Transverse colon (tissue), 4 donors: ENCODE measurements around the gene ZBTB7C. TPM values are rescaled to one million over a fixed set of nuclear protein-coding genes. Genes with fewer than 3 reads are reported as not detected.

ENCODE experiments used
- DNase-seq: peaks from one replicate; pipeline ENCODE4 v3.0.0-alpha.2; 2019
- H3K27ac ChIP-seq, 4 donors: fragments of 200-600 bp; sonication (generic); 2 replicates each; pipeline ENCODE4 v1.5.1; 2016 to 2018; ENCODE audit warnings: inconsistent platforms in 4 of 4
- H3K27me3 ChIP-seq: fragments of 200-600 bp; sonication (generic); 2 replicates; pipeline ENCODE4 v1.5.1; 2017; ENCODE audit warnings: inconsistent platforms
- H3K36me3 ChIP-seq, 4 donors: fragments of 200-600 bp; sonication (generic); 2 replicates each; pipeline ENCODE4 v1.5.1; 2017 to 2019; ENCODE audit warnings: inconsistent platforms in 4 of 4
- H3K4me1 ChIP-seq, 4 donors: fragments of 200-600 bp; sonication (generic); 2 replicates each; pipeline ENCODE4 v1.5.1; 2017 to 2020; ENCODE audit warnings: inconsistent platforms in 4 of 4
- H3K4me3 ChIP-seq, 4 donors: fragments of 200-600 bp; sonication (generic); 1 replicate in 1 of 4; 2 replicates in 3 of 4; pipeline versions ENCODE4 v1.5.1 to v1.6.1; 2017 to 2019; ENCODE audit warnings: inconsistent platforms in 4 of 4
- H3K9me3 ChIP-seq, 2 donors: fragments of 200-600 bp; sonication (generic); 2 replicates each; pipeline ENCODE4 v1.5.1; 2017 to 2019; ENCODE audit warnings: inconsistent platforms in 2 of 2
- CTCF ChIP-seq, 5 experiments: fragments of 200-600 bp in 3 of 5; fragments of 450-650 bp in 2 of 5; sonication (generic) in 3 of 5; IDR thresholded peaks; 1 replicate in 2 of 5; 2 replicates in 3 of 5; pipeline ENCODE4 v1.5.1; 2016 to 2017; ENCODE audit warnings: antibody characterized with exemption in 5 of 5, inconsistent platforms in 3 of 5, mild to moderate bottlenecking in 2 of 5, moderate library complexity in 1 of 5
- EP300 ChIP-seq: sonication (generic); formaldehyde crosslinking; IDR thresholded peaks from one replicate; pipeline ENCODE4 v1.6.1; 2017; ENCODE audit warnings: antibody characterized with exemption, low read depth
- POLR2A ChIP-seq: fragments of 450-650 bp; IDR thresholded peaks from one replicate; pipeline ENCODE4 v1.6.1; 2016; ENCODE audit warnings: antibody characterized with exemption, mild to moderate bottlenecking, moderate library complexity
- POLR2AphosphoS5 ChIP-seq, 3 donors: sonication (generic); formaldehyde crosslinking; IDR thresholded peaks; one replicate each; pipeline ENCODE4 v1.6.1; 2016; ENCODE audit warnings: antibody characterized with exemption in 3 of 3
- WGBS, 2 donors: methylation state at CpG; one replicate each; pipeline ENCODE4 v1.1.5; 2018; ENCODE audit warnings: low coverage in 1 of 2; 5-methylcytosine and 5-hydroxymethylcytosine counted together
- in situ Hi-C, 4 donors: fragments of 200-750 bp; cut with MboI; loops; one replicate each; pipeline versions ENCODE4 v1.15.0 to v1.15.1; 2017; ENCODE audit warnings: low sequenced_read_pairs in 3 of 4, low pct_ligation_motif_present in 1 of 4, low pct_unique_long_range_greater_than_20kb in 1 of 4
- intact Hi-C: fragments of 100-400 bp; cut with DNase I; formaldehyde crosslinking; loops from one replicate; pipeline ENCODE4 v1.15.1; 2023; ENCODE audit warnings: low total_unique reads
- total RNA-seq, 4 donors: library from RNA; depleted of rRNA; stranded (reverse); fragments of >200 nt; gene quantifications; one replicate each; pipeline ENCODE4 v1.1.0, GENCODE V29; 2016

Gene ZBTB7C
- total RNA-seq, 4 donors from 2014 or later: 38.4 to 81.2 (median 47.5) TPM

- H3K27me3 ChIP-seq: no peaks in the 10 kb centered on the region
- DNase-seq: no peak
- no peaks in the 10 kb centered on the region for H3K4me1 ChIP-seq
- no peaks in the 10 kb centered on the region for H3K36me3 ChIP-seq
- no peak overlapping the region for H3K27ac ChIP-seq
- TF ChIP-seq CTCF (IDR thresholded peaks at IDR 0.05): no peak
- no peak for TF ChIP-seq POLR2A
- no peak for TF ChIP-seq POLR2AphosphoS5 (IDR thresholded peaks at IDR 0.05)
- TF ChIP-seq EP300: no peak
- no peak overlapping the region for H3K4me3 ChIP-seq
- H3K9me3 ChIP-seq: no peaks in the 10 kb centered on the region
- in situ Hi-C loops (no loop called here), intact Hi-C loops (no loop called here)
- 74 to 100% methylated on average over 1 to 6 of the region's 6 CpGs for WGBS, 2 donors
These were observed 310.6 kb downstream of the ZBTB7C start for GRCh38 chr18:48098538-48098937.

- TF ChIP-seq EP300: no peak
- no peak for TF ChIP-seq POLR2A
- no peak for TF ChIP-seq CTCF (IDR thresholded peaks at IDR 0.05)
- no peak for TF ChIP-seq POLR2AphosphoS5 (IDR thresholded peaks at IDR 0.05)
- Histone ChIP-seq H3K27ac (no peak overlapping the region), H3K4me3 (no peak overlapping the region), H3K36me3 (peaks cover 0 to 3% (median 0%) of the 10 kb centered on the region in 4 donors), H3K27me3 (no peaks in the 10 kb centered on the region), H3K9me3 (no peaks in the 10 kb centered on the region), H3K4me1 (no peaks in the 10 kb centered on the region)
- intact Hi-C loops (no loop called here), in situ Hi-C loops (no loop called here)
- no peak for DNase-seq
- 83 to 86% methylated on average over 1 to 3 of the region's 3 CpGs for WGBS, 2 donors
These were observed 311.2 kb downstream of the ZBTB7C start for GRCh38 chr18:48098007-48098406.

- Histone ChIP-seq H3K27ac (no peak overlapping the region), H3K9me3 (no peaks in the 10 kb centered on the region), H3K4me1 (no peaks in the 10 kb centered on the region), H3K4me3 (no peak overlapping the region), H3K36me3 (peaks cover 0 to 4% (median 0%) of the 10 kb centered on the region in 4 donors), H3K27me3 (no peaks in the 10 kb centered on the region)
- intact Hi-C loops (no loop called here), in situ Hi-C loops (no loop called here)
- no peak for DNase-seq
- WGBS, 2 donors: 75 to 90% methylated on average over 8 of the region's 8 CpGs
- no peak for TF ChIP-seq POLR2A
- TF ChIP-seq EP300: no peak
- no peak for TF ChIP-seq POLR2AphosphoS5 (IDR thresholded peaks at IDR 0.05)
- TF ChIP-seq CTCF (IDR thresholded peaks at IDR 0.05): no peak
These were observed 313.5 kb downstream of the ZBTB7C start for GRCh38 chr18:48095726-48096125.

GRCh38 chr18:48093104-48093503, 316.1 kb downstream of the ZBTB7C start:
- H3K27me3 ChIP-seq: no peaks in the 10 kb centered on the region
- H3K4me3 ChIP-seq: no peak overlapping the region
- DNase-seq: no peak
- H3K4me1 ChIP-seq: no peaks in the 10 kb centered on the region
- in situ Hi-C loops (no loop called here), intact Hi-C loops (no loop called here)
- H3K36me3 ChIP-seq: peaks cover 0 to 4% (median 0%) of the 10 kb centered on the region in 4 donors
- TF ChIP-seq EP300 (no peak), POLR2AphosphoS5 (IDR thresholded peaks at IDR 0.05) (no peak), CTCF (IDR thresholded peaks at IDR 0.05) (no peak), POLR2A (no peak)
- WGBS, 2 donors: 79 to 100% methylated on average over 2 to 5 of the region's 5 CpGs
- H3K27ac ChIP-seq: no peak overlapping the region
- no peaks in the 10 kb centered on the region for H3K9me3 ChIP-seq
